ENCODE measurements around the gene NANOS1. TPM values are rescaled to one million over a fixed set of nuclear protein-coding genes. Genes with fewer than 3 reads are reported as not detected.

Gene NANOS1
- total and polyA plus RNA-seq, 2 experiments from 2014 or later = 1.6 to 2.9 TPM

DNA sequence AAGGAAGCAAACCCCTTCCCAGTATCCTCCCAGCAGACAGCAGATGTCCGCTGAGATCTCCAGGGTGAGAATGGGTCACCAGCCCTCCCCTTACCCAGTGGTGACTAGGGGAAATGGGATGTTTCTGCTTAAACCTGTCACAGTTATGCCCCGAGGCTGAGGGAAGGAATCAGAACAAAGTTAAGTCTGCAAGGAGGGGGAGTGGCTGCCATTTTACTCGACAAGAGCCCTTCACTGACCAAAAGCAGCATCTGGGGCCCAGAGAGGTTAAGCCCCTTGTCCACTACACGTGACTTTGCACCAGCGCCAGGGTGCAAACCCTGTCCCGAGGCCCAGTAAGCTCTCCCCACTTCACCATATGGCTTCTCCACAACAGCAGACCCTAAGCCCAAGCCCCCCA, 4.6 kb upstream of the NANOS1 start:
- Histone ChIP-seq H3K27me3 (ENCODE audit: insufficient read depth) (0 out of 2 replicates have a peak, but pooled peaks cover 5% of the 10 kb centered on the region), H3K4me1 (ENCODE audit: insufficient read depth) (peaks cover 16% of the 10 kb centered on the region), H3K4me2 (no peak overlapping the region), H3K79me2 (replicated peaks; ENCODE audit: insufficient read depth) (no peaks in the 10 kb centered on the region), H3K36me3 (ENCODE audit: insufficient read depth) (no peaks in the 10 kb centered on the region), H3K4me3 (no peak overlapping the region), H2AFZ (no peak overlapping the region), H4K20me1 (replicated peaks; ENCODE audit: insufficient read depth) (no peaks in the 10 kb centered on the region), H3K9me2 (ENCODE audit: insufficient read depth) (no peaks in the 10 kb centered on the region), H3F3A (replicated peaks; ENCODE audit: low read depth) (peaks cover 5% of the 10 kb centered on the region; the same call in 1 of the 2 replicates), H3K27ac (ENCODE audit: low read depth) (no peak overlapping the region)
- TF ChIP-seq, protein P1, sequence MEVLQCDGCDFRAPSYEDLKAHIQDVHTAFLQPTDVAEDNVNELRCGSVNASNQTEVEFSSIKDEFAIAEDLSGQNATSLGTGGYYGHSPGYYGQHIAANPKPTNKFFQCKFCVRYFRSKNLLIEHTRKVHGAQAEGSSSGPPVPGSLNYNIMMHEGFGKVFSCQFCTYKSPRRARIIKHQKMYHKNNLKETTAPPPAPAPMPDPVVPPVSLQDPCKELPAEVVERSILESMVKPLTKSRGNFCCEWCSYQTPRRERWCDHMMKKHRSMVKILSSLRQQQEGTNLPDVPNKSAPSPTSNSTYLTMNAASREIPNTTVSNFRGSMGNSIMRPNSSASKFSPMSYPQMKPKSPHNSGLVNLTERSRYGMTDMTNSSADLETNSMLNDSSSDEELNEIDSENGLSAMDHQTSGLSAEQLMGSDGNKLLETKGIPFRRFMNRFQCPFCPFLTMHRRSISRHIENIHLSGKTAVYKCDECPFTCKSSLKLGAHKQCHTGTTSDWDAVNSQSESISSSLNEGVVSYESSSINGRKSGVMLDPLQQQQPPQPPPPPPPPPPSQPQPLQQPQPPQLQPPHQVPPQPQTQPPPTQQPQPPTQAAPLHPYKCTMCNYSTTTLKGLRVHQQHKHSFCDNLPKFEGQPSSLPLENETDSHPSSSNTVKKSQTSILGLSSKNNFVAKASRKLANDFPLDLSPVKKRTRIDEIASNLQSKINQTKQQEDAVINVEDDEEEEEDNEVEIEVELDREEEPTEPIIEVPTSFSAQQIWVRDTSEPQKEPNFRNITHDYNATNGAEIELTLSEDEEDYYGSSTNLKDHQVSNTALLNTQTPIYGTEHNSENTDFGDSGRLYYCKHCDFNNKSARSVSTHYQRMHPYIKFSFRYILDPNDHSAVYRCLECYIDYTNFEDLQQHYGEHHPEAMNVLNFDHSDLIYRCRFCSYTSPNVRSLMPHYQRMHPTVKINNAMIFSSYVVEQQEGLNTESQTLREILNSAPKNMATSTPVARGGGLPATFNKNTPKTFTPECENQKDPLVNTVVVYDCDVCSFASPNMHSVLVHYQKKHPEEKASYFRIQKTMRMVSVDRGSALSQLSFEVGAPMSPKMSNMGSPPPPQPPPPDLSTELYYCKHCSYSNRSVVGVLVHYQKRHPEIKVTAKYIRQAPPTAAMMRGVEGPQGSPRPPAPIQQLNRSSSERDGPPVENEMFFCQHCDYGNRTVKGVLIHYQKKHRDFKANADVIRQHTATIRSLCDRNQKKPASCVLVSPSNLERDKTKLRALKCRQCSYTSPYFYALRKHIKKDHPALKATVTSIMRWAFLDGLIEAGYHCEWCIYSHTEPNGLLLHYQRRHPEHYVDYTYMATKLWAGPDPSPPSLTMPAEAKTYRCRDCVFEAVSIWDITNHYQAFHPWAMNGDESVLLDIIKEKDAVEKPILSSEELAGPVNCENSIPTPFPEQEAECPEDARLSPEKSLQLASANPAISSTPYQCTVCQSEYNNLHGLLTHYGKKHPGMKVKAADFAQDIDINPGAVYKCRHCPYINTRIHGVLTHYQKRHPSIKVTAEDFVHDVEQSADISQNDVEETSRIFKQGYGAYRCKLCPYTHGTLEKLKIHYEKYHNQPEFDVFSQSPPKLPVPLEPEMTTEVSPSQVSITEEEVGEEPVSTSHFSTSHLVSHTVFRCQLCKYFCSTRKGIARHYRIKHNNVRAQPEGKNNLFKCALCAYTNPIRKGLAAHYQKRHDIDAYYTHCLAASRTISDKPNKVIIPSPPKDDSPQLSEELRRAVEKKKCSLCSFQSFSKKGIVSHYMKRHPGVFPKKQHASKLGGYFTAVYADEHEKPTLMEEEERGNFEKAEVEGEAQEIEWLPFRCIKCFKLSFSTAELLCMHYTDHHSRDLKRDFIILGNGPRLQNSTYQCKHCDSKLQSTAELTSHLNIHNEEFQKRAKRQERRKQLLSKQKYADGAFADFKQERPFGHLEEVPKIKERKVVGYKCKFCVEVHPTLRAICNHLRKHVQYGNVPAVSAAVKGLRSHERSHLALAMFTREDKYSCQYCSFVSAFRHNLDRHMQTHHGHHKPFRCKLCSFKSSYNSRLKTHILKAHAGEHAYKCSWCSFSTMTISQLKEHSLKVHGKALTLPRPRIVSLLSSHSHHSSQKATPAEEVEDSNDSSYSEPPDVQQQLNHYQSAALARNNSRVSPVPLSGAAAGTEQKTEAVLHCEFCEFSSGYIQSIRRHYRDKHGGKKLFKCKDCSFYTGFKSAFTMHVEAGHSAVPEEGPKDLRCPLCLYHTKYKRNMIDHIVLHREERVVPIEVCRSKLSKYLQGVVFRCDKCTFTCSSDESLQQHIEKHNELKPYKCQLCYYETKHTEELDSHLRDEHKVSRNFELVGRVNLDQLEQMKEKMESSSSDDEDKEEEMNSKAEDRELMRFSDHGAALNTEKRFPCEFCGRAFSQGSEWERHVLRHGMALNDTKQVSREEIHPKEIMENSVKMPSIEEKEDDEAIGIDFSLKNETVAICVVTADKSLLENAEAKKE (CRISPR knock-in tag; IDR thresholded peaks at IDR 0.05) = no peak
- TF ChIP-seq, protein P2, sequence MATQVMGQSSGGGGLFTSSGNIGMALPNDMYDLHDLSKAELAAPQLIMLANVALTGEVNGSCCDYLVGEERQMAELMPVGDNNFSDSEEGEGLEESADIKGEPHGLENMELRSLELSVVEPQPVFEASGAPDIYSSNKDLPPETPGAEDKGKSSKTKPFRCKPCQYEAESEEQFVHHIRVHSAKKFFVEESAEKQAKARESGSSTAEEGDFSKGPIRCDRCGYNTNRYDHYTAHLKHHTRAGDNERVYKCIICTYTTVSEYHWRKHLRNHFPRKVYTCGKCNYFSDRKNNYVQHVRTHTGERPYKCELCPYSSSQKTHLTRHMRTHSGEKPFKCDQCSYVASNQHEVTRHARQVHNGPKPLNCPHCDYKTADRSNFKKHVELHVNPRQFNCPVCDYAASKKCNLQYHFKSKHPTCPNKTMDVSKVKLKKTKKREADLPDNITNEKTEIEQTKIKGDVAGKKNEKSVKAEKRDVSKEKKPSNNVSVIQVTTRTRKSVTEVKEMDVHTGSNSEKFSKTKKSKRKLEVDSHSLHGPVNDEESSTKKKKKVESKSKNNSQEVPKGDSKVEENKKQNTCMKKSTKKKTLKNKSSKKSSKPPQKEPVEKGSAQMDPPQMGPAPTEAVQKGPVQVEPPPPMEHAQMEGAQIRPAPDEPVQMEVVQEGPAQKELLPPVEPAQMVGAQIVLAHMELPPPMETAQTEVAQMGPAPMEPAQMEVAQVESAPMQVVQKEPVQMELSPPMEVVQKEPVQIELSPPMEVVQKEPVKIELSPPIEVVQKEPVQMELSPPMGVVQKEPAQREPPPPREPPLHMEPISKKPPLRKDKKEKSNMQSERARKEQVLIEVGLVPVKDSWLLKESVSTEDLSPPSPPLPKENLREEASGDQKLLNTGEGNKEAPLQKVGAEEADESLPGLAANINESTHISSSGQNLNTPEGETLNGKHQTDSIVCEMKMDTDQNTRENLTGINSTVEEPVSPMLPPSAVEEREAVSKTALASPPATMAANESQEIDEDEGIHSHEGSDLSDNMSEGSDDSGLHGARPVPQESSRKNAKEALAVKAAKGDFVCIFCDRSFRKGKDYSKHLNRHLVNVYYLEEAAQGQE (IDR thresholded peaks at IDR 0.05; ENCODE audit: unreplicated experiment) = no peak
- no peak for TF ChIP-seq JUNB (IDR thresholded peaks at IDR 0.05; ENCODE audit: unreplicated experiment)
- no peak for TF ChIP-seq POLR2AphosphoS5 (IDR thresholded peaks at IDR 0.05; ENCODE audit: low read depth)
- TF ChIP-seq, protein P3, sequence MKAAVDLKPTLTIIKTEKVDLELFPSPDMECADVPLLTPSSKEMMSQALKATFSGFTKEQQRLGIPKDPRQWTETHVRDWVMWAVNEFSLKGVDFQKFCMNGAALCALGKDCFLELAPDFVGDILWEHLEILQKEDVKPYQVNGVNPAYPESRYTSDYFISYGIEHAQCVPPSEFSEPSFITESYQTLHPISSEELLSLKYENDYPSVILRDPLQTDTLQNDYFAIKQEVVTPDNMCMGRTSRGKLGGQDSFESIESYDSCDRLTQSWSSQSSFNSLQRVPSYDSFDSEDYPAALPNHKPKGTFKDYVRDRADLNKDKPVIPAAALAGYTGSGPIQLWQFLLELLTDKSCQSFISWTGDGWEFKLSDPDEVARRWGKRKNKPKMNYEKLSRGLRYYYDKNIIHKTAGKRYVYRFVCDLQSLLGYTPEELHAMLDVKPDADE (IDR thresholded peaks at IDR 0.05) = no peak
- no peak for TF ChIP-seq STAT1 (IDR thresholded peaks at IDR 0.05; ENCODE audit: unreplicated experiment)
- TF ChIP-seq NANOG (IDR thresholded peaks at IDR 0.05; ENCODE audit: borderline replicate concordance) = no peak
- TF ChIP-seq ZNF331 (CRISPR knock-in tag; IDR thresholded peaks at IDR 0.05; ENCODE audit: low read depth) = no peak
- TF ChIP-seq ZNF114 (CRISPR knock-in tag; IDR thresholded peaks at IDR 0.05) = no peak
- no peak for TF ChIP-seq EZH2phosphoT487 (IDR thresholded peaks at IDR 0.05; ENCODE audit: unreplicated experiment)
- no peak for TF ChIP-seq EZH2 (IDR thresholded peaks at IDR 0.05; ENCODE audit: low read depth, unreplicated experiment)
- TF ChIP-seq, protein P4, sequence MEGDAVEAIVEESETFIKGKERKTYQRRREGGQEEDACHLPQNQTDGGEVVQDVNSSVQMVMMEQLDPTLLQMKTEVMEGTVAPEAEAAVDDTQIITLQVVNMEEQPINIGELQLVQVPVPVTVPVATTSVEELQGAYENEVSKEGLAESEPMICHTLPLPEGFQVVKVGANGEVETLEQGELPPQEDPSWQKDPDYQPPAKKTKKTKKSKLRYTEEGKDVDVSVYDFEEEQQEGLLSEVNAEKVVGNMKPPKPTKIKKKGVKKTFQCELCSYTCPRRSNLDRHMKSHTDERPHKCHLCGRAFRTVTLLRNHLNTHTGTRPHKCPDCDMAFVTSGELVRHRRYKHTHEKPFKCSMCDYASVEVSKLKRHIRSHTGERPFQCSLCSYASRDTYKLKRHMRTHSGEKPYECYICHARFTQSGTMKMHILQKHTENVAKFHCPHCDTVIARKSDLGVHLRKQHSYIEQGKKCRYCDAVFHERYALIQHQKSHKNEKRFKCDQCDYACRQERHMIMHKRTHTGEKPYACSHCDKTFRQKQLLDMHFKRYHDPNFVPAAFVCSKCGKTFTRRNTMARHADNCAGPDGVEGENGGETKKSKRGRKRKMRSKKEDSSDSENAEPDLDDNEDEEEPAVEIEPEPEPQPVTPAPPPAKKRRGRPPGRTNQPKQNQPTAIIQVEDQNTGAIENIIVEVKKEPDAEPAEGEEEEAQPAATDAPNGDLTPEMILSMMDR (conservative IDR thresholded peaks at IDR 0.05; ENCODE audit: low read depth in 2 of 2) = no peak
- no peak for TF ChIP-seq CREB1 (CRISPR knock-in tag; IDR thresholded peaks at IDR 0.05; ENCODE audit: low read depth)
- H3K27me3 Mint-ChIP-seq (ENCODE audit: insufficient read depth, low read depth, poor library complexity) = peaks cover 16% of the 10 kb centered on the region
- ATAC-seq (no peak), DNase-seq (ENCODE audit: low spot score) (no peak)
- H3K4me3 Mint-ChIP-seq = no peak overlapping the region
- peaks cover 24% of the 10 kb centered on the region; the same call in 2 of the 3 replicates for H3K4me1 Mint-ChIP-seq
- H3K27ac Mint-ChIP-seq = no peak overlapping the region
- no peaks in the 10 kb centered on the region for H3K9me3 Mint-ChIP-seq
- H3K36me3 Mint-ChIP-seq (ENCODE audit: low read depth) = no peaks in the 10 kb centered on the region

Data from GM23338 (cell line).